Ascending aorta (tissue), 2 donors: Measurements from ENCODE around the gene MYO1B. TPM values are rescaled to one million over a fixed set of nuclear protein-coding genes. Genes with fewer than 3 reads are reported as not detected.

Source experiments
- DNase-seq, 2 donors: peaks; one replicate each; pipeline ENCODE4 v3.0.0-alpha.2; 2019; ENCODE audit warnings: low spot score in 2 of 2
- H3K27ac ChIP-seq, 2 donors: fragments of 200-600 bp; sonication (generic); one replicate each; pipeline ENCODE4 v1.5.1; 2016 to 2017; ENCODE audit warnings: mild to moderate bottlenecking in 1 of 2
- H3K27me3 ChIP-seq: fragments of 200-600 bp; sonication (generic); one replicate; pipeline ENCODE4 v1.5.1; 2017
- H3K36me3 ChIP-seq, 2 donors: fragments of 200-600 bp; sonication (generic); one replicate each; pipeline ENCODE4 v1.5.1; 2016
- H3K4me1 ChIP-seq, 2 donors: fragments of 200-600 bp; sonication (generic); one replicate each; pipeline ENCODE4 v1.5.1; 2016 to 2017; ENCODE audit warnings: mild to moderate bottlenecking in 1 of 2
- H3K4me3 ChIP-seq, 2 donors: fragments of 200-600 bp; sonication (generic); one replicate each; pipeline ENCODE4 v1.5.1; 2016 to 2017; ENCODE audit warnings: mild to moderate bottlenecking in 1 of 2
- H3K9me3 ChIP-seq, 2 donors: fragments of 200-600 bp; sonication (generic); one replicate each; pipeline ENCODE4 v1.5.1; 2016
- intact Hi-C: fragments of 100-400 bp; cut with DNase I; formaldehyde crosslinking; loops from one replicate; pipeline ENCODE4 v1.15.1; 2023
- total RNA-seq: library from RNA; depleted of rRNA; stranded (reverse); fragments of >200 nt; gene quantifications from one replicate; pipeline ENCODE4 v1.1.0, GENCODE V29; 2016
- TF ChIP-seq, protein P1 (sequence below), 3 experiments: fragments of 200-600 bp in 2 of 3; fragments of 450-650 bp in 1 of 3; sonication (generic) in 2 of 3; IDR thresholded peaks; one replicate each; pipeline ENCODE4 v1.5.1; 2016 to 2019; ENCODE audit warnings: antibody characterized with exemption in 3 of 3, mild to moderate bottlenecking in 1 of 3, moderate library complexity in 1 of 3

The MYO1B gene
- total RNA-seq, 1 donor from 2014 or later = 27.4 TPM

- TF ChIP-seq, protein P1, sequence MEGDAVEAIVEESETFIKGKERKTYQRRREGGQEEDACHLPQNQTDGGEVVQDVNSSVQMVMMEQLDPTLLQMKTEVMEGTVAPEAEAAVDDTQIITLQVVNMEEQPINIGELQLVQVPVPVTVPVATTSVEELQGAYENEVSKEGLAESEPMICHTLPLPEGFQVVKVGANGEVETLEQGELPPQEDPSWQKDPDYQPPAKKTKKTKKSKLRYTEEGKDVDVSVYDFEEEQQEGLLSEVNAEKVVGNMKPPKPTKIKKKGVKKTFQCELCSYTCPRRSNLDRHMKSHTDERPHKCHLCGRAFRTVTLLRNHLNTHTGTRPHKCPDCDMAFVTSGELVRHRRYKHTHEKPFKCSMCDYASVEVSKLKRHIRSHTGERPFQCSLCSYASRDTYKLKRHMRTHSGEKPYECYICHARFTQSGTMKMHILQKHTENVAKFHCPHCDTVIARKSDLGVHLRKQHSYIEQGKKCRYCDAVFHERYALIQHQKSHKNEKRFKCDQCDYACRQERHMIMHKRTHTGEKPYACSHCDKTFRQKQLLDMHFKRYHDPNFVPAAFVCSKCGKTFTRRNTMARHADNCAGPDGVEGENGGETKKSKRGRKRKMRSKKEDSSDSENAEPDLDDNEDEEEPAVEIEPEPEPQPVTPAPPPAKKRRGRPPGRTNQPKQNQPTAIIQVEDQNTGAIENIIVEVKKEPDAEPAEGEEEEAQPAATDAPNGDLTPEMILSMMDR (IDR thresholded peaks at IDR 0.05) = no peak
These were observed 20.3 kb downstream of the MYO1B start for GRCh38 chr2:191265311-191266170.

GRCh38 chr2:191266201-191266600, 21.0 kb downstream of the MYO1B start:
- DNase-seq = no peak
- H3K27ac ChIP-seq = peak overlapping the region; percentile 84 to 89
- H3K9me3 ChIP-seq = no peaks in the 10 kb centered on the region
- H3K27me3 ChIP-seq = no peaks in the 10 kb centered on the region
- peak overlapping the region in 1 of 2 donors; percentile 26 for H3K4me3 ChIP-seq
- intact Hi-C loops = loop anchor here (5.0 kb wide), 1 partner anchor 101 kb away; no protein-coding TSS in a partner anchor
- H3K36me3 ChIP-seq = no peaks in the 10 kb centered on the region
- TF ChIP-seq, protein P1 (IDR thresholded peaks at IDR 0.05) = no peak
- peaks cover 7 to 34% of the 10 kb centered on the region in 2 donors for H3K4me1 ChIP-seq

More at GRCh38 chr2:191265311-191266170, 20.3 kb downstream of the MYO1B start:
- Histone ChIP-seq H3K4me1 (peaks cover 1 to 27% of the 10 kb centered on the region in 2 donors), H3K4me3 (peak overlapping the region in 1 of 2 donors; percentile 26), H3K36me3 (no peaks in the 10 kb centered on the region), H3K9me3 (no peaks in the 10 kb centered on the region), H3K27me3 (no peaks in the 10 kb centered on the region), H3K27ac (peak overlapping the region; percentile 84 to 89)
- peak in 1 of 2 donors; percentile 79 for DNase-seq
- intact Hi-C loops = loop anchor here (5.0 kb wide), 1 partner anchor 102 kb away; no protein-coding TSS in a partner anchor

- intact Hi-C loops = loop anchor here (5.0 kb wide), 1 partner anchor 99 kb away; no protein-coding TSS in a partner anchor
- H3K9me3 ChIP-seq = no peaks in the 10 kb centered on the region
- no peaks in the 10 kb centered on the region for H3K36me3 ChIP-seq
- DNase-seq = no peak
- H3K27me3 ChIP-seq = no peaks in the 10 kb centered on the region
- TF ChIP-seq, protein P1 (IDR thresholded peaks at IDR 0.05) = no peak
- H3K27ac ChIP-seq = no peak overlapping the region
- peaks cover 17 to 39% of the 10 kb centered on the region in 2 donors for H3K4me1 ChIP-seq
- H3K4me3 ChIP-seq = no peak overlapping the region
These were observed 23.4 kb downstream of the MYO1B start for GRCh38 chr2:191268596-191268995.

- Histone ChIP-seq H3K27ac (peak overlapping the region; percentile 41 to 56), H3K4me1 (peaks cover 21 to 33% of the 10 kb centered on the region in 2 donors), H3K9me3 (no peaks in the 10 kb centered on the region), H3K36me3 (no peaks in the 10 kb centered on the region), H3K27me3 (no peaks in the 10 kb centered on the region), H3K4me3 (no peak overlapping the region)
- no peak for DNase-seq
- intact Hi-C loops = no loop called here
- TF ChIP-seq, protein P1 (IDR thresholded peaks at IDR 0.05) = no peak
These were observed 25.3 kb downstream of the MYO1B start for GRCh38 chr2:191270306-191271161.

- peaks cover 21 to 25% of the 10 kb centered on the region in 2 donors for H3K4me1 ChIP-seq
- H3K27ac ChIP-seq = peak overlapping the region; percentile 48 to 54
- TF ChIP-seq, protein P1 (IDR thresholded peaks at IDR 0.05) = no peak
- H3K27me3 ChIP-seq = no peaks in the 10 kb centered on the region
- DNase-seq = no peak
- no peaks in the 10 kb centered on the region for H3K36me3 ChIP-seq
- no peak overlapping the region for H3K4me3 ChIP-seq
- no peaks in the 10 kb centered on the region for H3K9me3 ChIP-seq
- intact Hi-C loops = no loop called here
These were observed 26.9 kb downstream of the MYO1B start for GRCh38 chr2:191272064-191272463.
